Neural cell (in vitro differentiated cells): ENCODE measurements around the gene AMIGO2. TPM values are rescaled to one million over a fixed set of nuclear protein-coding genes. Genes with fewer than 3 reads are reported as not detected.

Source experiments
- H2AFZ ChIP-seq: fragments of 200-600, 300-800 bp; sonication (generic), shearing (Covaris generic); 2 replicates; pipeline ENCODE4 v1.6.0; 2014; ENCODE audit warnings: low read depth, mild to moderate bottlenecking, antibody characterized with exemption, low read length, moderate library complexity
- H3F3A ChIP-seq: fragments of 200-600 bp; shearing (Covaris generic); 2 replicates; pipeline ENCODE4 v1.6.1; 2016; ENCODE audit warnings: mild to moderate bottlenecking, moderate library complexity, mixed read lengths, antibody characterized with exemption, low read length; ENCODE audit not compliant: insufficient read depth, poor library complexity, severe bottlenecking
- H3K27ac ChIP-seq: fragments of 200-600, 300-800 bp; sonication (generic), shearing (Covaris generic); 2 replicates; pipeline ENCODE4 v1.5.1; 2014; ENCODE audit warnings: mild to moderate bottlenecking, low read length, moderate library complexity
- H3K27me3 ChIP-seq: fragments of 300-800, 200-600 bp; sonication (generic), shearing (Covaris generic); 2 replicates; pipeline ENCODE4 v1.6.0; 2014; ENCODE audit warnings: mild to moderate bottlenecking, low read depth, low read length, moderate library complexity; ENCODE audit not compliant: insufficient read depth
- H3K36me3 ChIP-seq: fragments of 300-800, 200-600 bp; sonication (generic), shearing (Covaris generic); 2 replicates; pipeline ENCODE4 v1.5.1; 2014; ENCODE audit warnings: mild to moderate bottlenecking, antibody characterized with exemption, low read length, moderate library complexity; ENCODE audit not compliant: insufficient read depth
- H3K4me2 ChIP-seq: fragments of 300-800, 200-600 bp; sonication (generic), shearing (Covaris generic); 2 replicates; pipeline ENCODE4 v1.6.0; 2014; ENCODE audit warnings: mild to moderate bottlenecking, low read length
- H3K4me3 ChIP-seq: fragments of 300-800, 200-600 bp; sonication (generic), shearing (Covaris generic); 2 replicates; pipeline ENCODE4 v1.5.1; 2014; ENCODE audit warnings: mild to moderate bottlenecking, low read length, moderate library complexity
- H3K79me2 ChIP-seq: fragments of 200-600 bp; shearing (Covaris generic); replicated peaks from 2 replicates; pipeline ENCODE4 v1.6.0; 2014; ENCODE audit warnings: mild to moderate bottlenecking, low read length, moderate library complexity; ENCODE audit not compliant: insufficient read depth
- H3K9ac ChIP-seq: fragments of 300-800, 200-600 bp; sonication (generic), shearing (Covaris generic); 2 replicates; pipeline ENCODE4 v1.6.1; 2016; ENCODE audit warnings: mild to moderate bottlenecking, low read length, mixed read lengths
- H3K9me2 ChIP-seq: fragments of 200-600 bp; shearing (Covaris generic); 2 replicates; pipeline ENCODE4 v1.6.1; 2016; ENCODE audit warnings: mild to moderate bottlenecking, low read length, mixed read lengths; ENCODE audit not compliant: insufficient read depth
- H3K9me3 ChIP-seq: fragments of 200-600, 300-800 bp; sonication (generic), shearing (Covaris generic); 2 replicates; pipeline ENCODE4 v1.6.1; 2016; ENCODE audit warnings: mild to moderate bottlenecking, mixed run types, low read length, moderate library complexity, mixed read lengths
- H4K20me1 ChIP-seq: fragments of 200-600 bp; shearing (Covaris generic); 2 replicates; pipeline ENCODE4 v1.6.1; 2016; ENCODE audit warnings: mild to moderate bottlenecking, mixed run types; ENCODE audit not compliant: insufficient read depth
- CTCF ChIP-seq: fragments of 450-650 bp; IDR thresholded peaks from 2 replicates; pipeline ENCODE4 v1.5.1; 2014; ENCODE audit warnings: antibody characterized with exemption, mild to moderate bottlenecking, moderate library complexity; ENCODE audit not compliant: poor library complexity, severe bottlenecking
- EP300 ChIP-seq: fragments of 450-650 bp; conservative IDR thresholded peaks from 2 replicates; pipeline ENCODE4 v1.6.1; 2014; ENCODE audit warnings: antibody characterized with exemption, mild to moderate bottlenecking, moderate library complexity; ENCODE audit not compliant: poor library complexity, severe bottlenecking
- EZH2 ChIP-seq: fragments of 200-600, 300-800 bp; shearing (Covaris generic), sonication (generic); IDR thresholded peaks from 2 replicates; pipeline ENCODE4 v1.6.1; 2014; ENCODE audit warnings: antibody characterized with exemption, low read length, borderline replicate concordance, mild to moderate bottlenecking; ENCODE audit not compliant: insufficient read depth, poor library complexity, severe bottlenecking
- MXI1 ChIP-seq: fragments of 450-650 bp; conservative IDR thresholded peaks from 2 replicates; pipeline ENCODE4 v1.6.1; 2014; ENCODE audit warnings: antibody characterized with exemption, mild to moderate bottlenecking; ENCODE audit not compliant: poor library complexity, severe bottlenecking
- POLR2AphosphoS5 ChIP-seq: IDR thresholded peaks from 2 replicates; pipeline ENCODE4 v1.6.1; 2012
- RAD21 ChIP-seq: fragments of 450-650 bp; conservative IDR thresholded peaks from 2 replicates; pipeline ENCODE4 v1.6.1; 2014; ENCODE audit warnings: antibody characterized with exemption, mild to moderate bottlenecking, moderate library complexity
- SMC3 ChIP-seq: fragments of 450-650 bp; conservative IDR thresholded peaks from 2 replicates; pipeline ENCODE4 v1.6.1; 2014; ENCODE audit warnings: antibody characterized with exemption, mild to moderate bottlenecking, moderate library complexity; ENCODE audit not compliant: poor library complexity
- TAF1 ChIP-seq: IDR thresholded peaks from 2 replicates; pipeline ENCODE4 v1.6.1; 2012; ENCODE audit warnings: low read depth
- polyA plus RNA-seq: library from polyadenylated mRNA; depleted of rRNA; stranded (reverse); fragments of >200 nt; gene quantifications from 2 replicates; pipeline ENCODE4 v1.2.3, GENCODE V29; 2014
- TF ChIP-seq, protein P1 (sequence below): IDR thresholded peaks from 2 replicates; pipeline ENCODE4 v1.6.1; 2012; ENCODE audit warnings: borderline replicate concordance

Gene AMIGO2
- polyA plus RNA-seq, 1 donor from 2014 or later = 3.1 TPM

- TF ChIP-seq CTCF = no peak
- no peak for TF ChIP-seq TAF1
- TF ChIP-seq RAD21 = no peak
- no peak for TF ChIP-seq EP300
- no peak for TF ChIP-seq POLR2AphosphoS5
- TF ChIP-seq MXI1 = no peak
- TF ChIP-seq, protein P1, sequence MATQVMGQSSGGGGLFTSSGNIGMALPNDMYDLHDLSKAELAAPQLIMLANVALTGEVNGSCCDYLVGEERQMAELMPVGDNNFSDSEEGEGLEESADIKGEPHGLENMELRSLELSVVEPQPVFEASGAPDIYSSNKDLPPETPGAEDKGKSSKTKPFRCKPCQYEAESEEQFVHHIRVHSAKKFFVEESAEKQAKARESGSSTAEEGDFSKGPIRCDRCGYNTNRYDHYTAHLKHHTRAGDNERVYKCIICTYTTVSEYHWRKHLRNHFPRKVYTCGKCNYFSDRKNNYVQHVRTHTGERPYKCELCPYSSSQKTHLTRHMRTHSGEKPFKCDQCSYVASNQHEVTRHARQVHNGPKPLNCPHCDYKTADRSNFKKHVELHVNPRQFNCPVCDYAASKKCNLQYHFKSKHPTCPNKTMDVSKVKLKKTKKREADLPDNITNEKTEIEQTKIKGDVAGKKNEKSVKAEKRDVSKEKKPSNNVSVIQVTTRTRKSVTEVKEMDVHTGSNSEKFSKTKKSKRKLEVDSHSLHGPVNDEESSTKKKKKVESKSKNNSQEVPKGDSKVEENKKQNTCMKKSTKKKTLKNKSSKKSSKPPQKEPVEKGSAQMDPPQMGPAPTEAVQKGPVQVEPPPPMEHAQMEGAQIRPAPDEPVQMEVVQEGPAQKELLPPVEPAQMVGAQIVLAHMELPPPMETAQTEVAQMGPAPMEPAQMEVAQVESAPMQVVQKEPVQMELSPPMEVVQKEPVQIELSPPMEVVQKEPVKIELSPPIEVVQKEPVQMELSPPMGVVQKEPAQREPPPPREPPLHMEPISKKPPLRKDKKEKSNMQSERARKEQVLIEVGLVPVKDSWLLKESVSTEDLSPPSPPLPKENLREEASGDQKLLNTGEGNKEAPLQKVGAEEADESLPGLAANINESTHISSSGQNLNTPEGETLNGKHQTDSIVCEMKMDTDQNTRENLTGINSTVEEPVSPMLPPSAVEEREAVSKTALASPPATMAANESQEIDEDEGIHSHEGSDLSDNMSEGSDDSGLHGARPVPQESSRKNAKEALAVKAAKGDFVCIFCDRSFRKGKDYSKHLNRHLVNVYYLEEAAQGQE = no peak
- no peak for TF ChIP-seq SMC3
- TF ChIP-seq EZH2 = no peak
Observed at GRCh38 chr12:47112679-47113078, 32.9 kb upstream of the AMIGO2 start.

GRCh38 chr12:47111854-47112253, 32.1 kb upstream of the AMIGO2 start:
- Histone ChIP-seq H3F3A (no peaks in the 10 kb centered on the region), H3K9ac (no peak overlapping the region), H3K27me3 (no peaks in the 10 kb centered on the region), H3K9me2 (no peaks in the 10 kb centered on the region), H2AFZ (no peak overlapping the region), H3K79me2 (no peaks in the 10 kb centered on the region), H3K9me3 (no peaks in the 10 kb centered on the region), H4K20me1 (no peaks in the 10 kb centered on the region), H3K27ac (no peak overlapping the region), H3K4me2 (no peak overlapping the region), H3K36me3 (no peaks in the 10 kb centered on the region), H3K4me3 (no peak overlapping the region)
- no peak for TF ChIP-seq CTCF
- TF ChIP-seq SMC3 = no peak
- TF ChIP-seq, protein P1 = no peak
- TF ChIP-seq POLR2AphosphoS5 = no peak
- TF ChIP-seq RAD21 = no peak
- no peak for TF ChIP-seq EP300
- TF ChIP-seq TAF1 = no peak
- no peak for TF ChIP-seq MXI1
- TF ChIP-seq EZH2 = no peak

More at GRCh38 chr12:47112679-47113078, 32.9 kb upstream of the AMIGO2 start:
- Histone ChIP-seq H4K20me1 (no peaks in the 10 kb centered on the region), H3K9ac (no peak overlapping the region), H3K36me3 (no peaks in the 10 kb centered on the region), H3K4me2 (no peak overlapping the region), H3K27ac (no peak overlapping the region), H3F3A (no peaks in the 10 kb centered on the region), H3K79me2 (no peaks in the 10 kb centered on the region), H3K27me3 (no peaks in the 10 kb centered on the region), H3K9me2 (no peaks in the 10 kb centered on the region), H2AFZ (no peak overlapping the region), H3K9me3 (no peaks in the 10 kb centered on the region), H3K4me3 (no peak overlapping the region)
